HUES64 (cell line): ENCODE data around the gene ECHS1.

ENCODE experiments used
- H3K27ac ChIP-seq: 2 replicates; pipeline ENCODE4 v1.7.0; 2013; ENCODE audit warnings: low read depth, low read length, inconsistent platforms
- H3K27me3 ChIP-seq: 2 replicates; pipeline ENCODE4 v1.6.1; 2013; ENCODE audit warnings: mild to moderate bottlenecking, low read length; ENCODE audit not compliant: insufficient read depth
- H3K36me3 ChIP-seq: 2 replicates; pipeline ENCODE4 v1.6.1; 2013; ENCODE audit warnings: mild to moderate bottlenecking, low read length; ENCODE audit not compliant: insufficient read depth
- H3K4me1 ChIP-seq: 2 replicates; pipeline ENCODE4 v1.6.1; 2013; ENCODE audit warnings: mild to moderate bottlenecking, low read length, moderate library complexity; ENCODE audit not compliant: insufficient read depth
- H3K4me3 ChIP-seq: 2 replicates; pipeline ENCODE4 v1.5.1; 2013; ENCODE audit warnings: mild to moderate bottlenecking, low read length, moderate library complexity
- H3K9ac ChIP-seq: 2 replicates; pipeline ENCODE4 v1.6.1; 2013; ENCODE audit warnings: mild to moderate bottlenecking, low read depth, low read length
- H3K9me3 ChIP-seq: 2 replicates; pipeline ENCODE4 v1.6.1; 2013; ENCODE audit warnings: low read depth, low read length; ENCODE audit not compliant: insufficient read depth
- WGBS: fragments of 150-250, 120-280 bp; methylation state at CpG from one replicate; pipeline ENCODE4 v1.1.7; 2013; ENCODE audit warnings: missing lambda C conversion rate; 5-methylcytosine and 5-hydroxymethylcytosine counted together

Gene ECHS1

GRCh38 chr10:133336118-133336576 lies 37.0 kb downstream of the ECHS1 start:
- no peak overlapping the region for H3K4me3 ChIP-seq
- no peaks in the 10 kb centered on the region for H3K36me3 ChIP-seq
- no peaks in the 10 kb centered on the region; the same call in 1 of the 2 replicates for H3K9me3 ChIP-seq
- peaks cover 70% of the 10 kb centered on the region for H3K27me3 ChIP-seq
- WGBS, result 15% methylated on average over 40 of the region's 41 CpGs
- no peak overlapping the region for H3K27ac ChIP-seq
- no peaks in the 10 kb centered on the region for H3K4me1 ChIP-seq
- no peak overlapping the region for H3K9ac ChIP-seq

- no peak overlapping the region for H3K9ac ChIP-seq
- 10% methylated on average over 70 of the region's 75 CpGs for WGBS
- peaks cover 76% of the 10 kb centered on the region for H3K27me3 ChIP-seq
- no peak overlapping the region for H3K27ac ChIP-seq
- no peaks in the 10 kb centered on the region for H3K4me1 ChIP-seq
- no peaks in the 10 kb centered on the region for H3K36me3 ChIP-seq
- no peaks in the 10 kb centered on the region; the same call in 1 of the 2 replicates for H3K9me3 ChIP-seq
- H3K4me3 ChIP-seq, result peak overlapping the region; percentile 49
Measured at GRCh38 chr10:133335246-133336117, 37.7 kb downstream of the ECHS1 start.

- Histone ChIP-seq H3K27ac (no peak overlapping the region), H3K4me3 (peak overlapping the region; percentile 49), H3K27me3 (peaks cover 78% of the 10 kb centered on the region), H3K9me3 (no peaks in the 10 kb centered on the region; the same call in 1 of the 2 replicates), H3K9ac (no peak overlapping the region; the same call in 1 of the 2 replicates), H3K36me3 (no peaks in the 10 kb centered on the region), H3K4me1 (no peaks in the 10 kb centered on the region)
- WGBS, result 22% methylated on average over 51 of the region's 51 CpGs
Measured at GRCh38 chr10:133334503-133335245, 38.5 kb downstream of the ECHS1 start.

GRCh38 chr10:133332936-133333699 lies 40.0 kb downstream of the ECHS1 start:
- Histone ChIP-seq H3K4me3 (no peak overlapping the region), H3K36me3 (no peaks in the 10 kb centered on the region), H3K27me3 (peaks cover 93% of the 10 kb centered on the region), H3K4me1 (peaks cover 6% of the 10 kb centered on the region), H3K9me3 (no peaks in the 10 kb centered on the region; the same call in 1 of the 2 replicates), H3K9ac (no peak overlapping the region), H3K27ac (no peak overlapping the region)
- 66% methylated on average over 30 of the region's 30 CpGs for WGBS

- no peak overlapping the region for H3K27ac ChIP-seq
- peaks cover 93% of the 10 kb centered on the region for H3K27me3 ChIP-seq
- H3K9ac ChIP-seq, result no peak overlapping the region
- H3K4me3 ChIP-seq, result peak overlapping the region; percentile 22
- no peaks in the 10 kb centered on the region for H3K36me3 ChIP-seq
- H3K9me3 ChIP-seq, result no peaks in the 10 kb centered on the region; the same call in 1 of the 2 replicates
- H3K4me1 ChIP-seq, result peaks cover 6% of the 10 kb centered on the region
- WGBS, result 7% methylated on average over 37 of the region's 37 CpGs
Measured at GRCh38 chr10:133329491-133330202, 43.5 kb downstream of the ECHS1 start.

- H3K27me3 ChIP-seq, result peaks cover 84% of the 10 kb centered on the region
Measured at GRCh38 chr10:133328358-133329343, 44.5 kb downstream of the ECHS1 start.

GRCh38 chr10:133327651-133328357 lies 45.4 kb downstream of the ECHS1 start:
- peaks cover 6% of the 10 kb centered on the region for H3K4me1 ChIP-seq
- H3K9ac ChIP-seq, result no peak overlapping the region
- H3K27ac ChIP-seq, result no peak overlapping the region
- 71% methylated on average over 11 of the region's 12 CpGs for WGBS
- H3K36me3 ChIP-seq, result no peaks in the 10 kb centered on the region
- H3K9me3 ChIP-seq, result no peaks in the 10 kb centered on the region; the same call in 1 of the 2 replicates
- no peak overlapping the region for H3K4me3 ChIP-seq
- peaks cover 77% of the 10 kb centered on the region for H3K27me3 ChIP-seq

More at GRCh38 chr10:133328358-133329343, 44.5 kb downstream of the ECHS1 start:
- Histone ChIP-seq H3K9me3 (no peaks in the 10 kb centered on the region; the same call in 1 of the 2 replicates), H3K27ac (no peak overlapping the region), H3K4me1 (peaks cover 6% of the 10 kb centered on the region), H3K36me3 (no peaks in the 10 kb centered on the region), H3K9ac (no peak overlapping the region), H3K4me3 (no peak overlapping the region)
- 88% methylated on average over 15 of the region's 15 CpGs for WGBS

GRCh38 chr10:133326745-133327650 lies 46.2 kb downstream of the ECHS1 start:
- Histone ChIP-seq H3K9me3 (no peaks in the 10 kb centered on the region), H3K27ac (no peak overlapping the region), H3K4me3 (no peak overlapping the region), H3K9ac (no peak overlapping the region), H3K27me3 (peaks cover 69% of the 10 kb centered on the region), H3K36me3 (no peaks in the 10 kb centered on the region), H3K4me1 (peaks cover 6% of the 10 kb centered on the region)
- WGBS, result 71% methylated on average over 28 of the region's 28 CpGs
